Vagina (tissue), 2 donors: Measurements from ENCODE around the gene POU2F1. TPM values are rescaled to one million over a fixed set of nuclear protein-coding genes. Genes with fewer than 3 reads are reported as not detected.

Source experiments
- DNase-seq, 2 donors: peaks; one replicate each; pipeline ENCODE4 v3.0.0-alpha.2; 2017; ENCODE audit errors: extremely low spot score in 2 of 2
- H3K27ac ChIP-seq: fragments of 200-600 bp; sonication (generic); one replicate; pipeline ENCODE4 v1.5.1; 2019
- H3K27me3 ChIP-seq: fragments of 200-600 bp; sonication (generic); one replicate; pipeline ENCODE4 v1.5.1; 2019
- H3K36me3 ChIP-seq, 2 donors: fragments of 200-600 bp; sonication (generic); one replicate each; pipeline ENCODE4 v1.5.1; 2017 to 2019
- H3K4me1 ChIP-seq: fragments of 200-600 bp; sonication (generic); one replicate; pipeline ENCODE4 v1.5.1; 2019
- H3K4me3 ChIP-seq, 2 donors: fragments of 200-600 bp; sonication (generic); 1 replicate in 1 of 2; 2 replicates in 1 of 2; pipeline ENCODE4 v1.5.1; 2016 to 2019
- H3K9me3 ChIP-seq: fragments of 200-600 bp; sonication (generic); one replicate; pipeline ENCODE4 v1.5.1; 2019
- POLR2A ChIP-seq, 2 donors: fragments of 450-650 bp; IDR thresholded peaks; one replicate each; pipeline ENCODE4 v1.6.1; 2017; ENCODE audit warnings: antibody characterized with exemption in 2 of 2, mild to moderate bottlenecking in 2 of 2, moderate library complexity in 2 of 2
- POLR2AphosphoS5 ChIP-seq, 2 donors: sonication (generic); formaldehyde crosslinking; IDR thresholded peaks; one replicate each; pipeline ENCODE4 v1.9.0; 2017; ENCODE audit warnings: antibody characterized with exemption in 2 of 2, mild to moderate bottlenecking in 2 of 2, low read depth in 1 of 2; ENCODE audit not compliant: insufficient read depth in 1 of 2
- intact Hi-C: fragments of 100-400 bp; cut with DNase I; formaldehyde crosslinking; loops from one replicate; pipeline ENCODE4 v1.15.1; 2023
- total RNA-seq: library from RNA; depleted of rRNA; stranded (reverse); fragments of >200 nt; gene quantifications from one replicate; pipeline ENCODE4 v1.2.3, GENCODE V29; 2016
- TF ChIP-seq, protein P1 (sequence below), 3 experiments: fragments of 450-650 bp in 2 of 3; fragments of 200-600 bp in 1 of 3; sonication (generic) in 1 of 3; IDR thresholded peaks; one replicate each; pipeline ENCODE4 v1.5.1; 2017 to 2019; ENCODE audit warnings: antibody characterized with exemption in 3 of 3, mild to moderate bottlenecking in 2 of 3, moderate library complexity in 2 of 3

The POU2F1 gene
- total RNA-seq, 1 donor from 2014 or later: 10.8 TPM

DNA sequence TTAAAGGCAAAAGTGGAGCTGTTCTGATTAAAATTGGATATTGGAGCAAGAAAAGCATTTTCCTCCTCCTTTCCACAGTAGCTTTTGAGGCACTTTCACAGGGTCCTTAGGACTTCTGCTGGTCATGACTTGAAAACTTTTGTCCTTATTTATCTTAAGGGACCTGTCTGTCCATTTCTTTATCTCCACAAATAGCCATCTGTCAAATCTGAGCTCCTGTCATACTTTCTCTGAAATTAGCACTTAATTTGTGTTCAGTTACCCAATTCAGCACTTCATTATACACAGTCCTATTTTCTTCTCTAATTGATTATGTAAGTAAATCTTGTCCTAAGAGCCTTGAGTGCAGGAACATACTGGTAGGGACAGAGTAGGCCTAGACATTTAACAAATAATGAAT, 9.8 kb downstream of the POU2F1 start:
- intact Hi-C loops: loop anchor here (10.0 kb wide), 1 partner anchor 356 kb away; the partner anchor contains the start of gene TADA1
- no peak for DNase-seq
- Histone ChIP-seq H3K4me3 (no peak overlapping the region), H3K36me3 (no peaks in the 10 kb centered on the region), H3K27ac (no peak overlapping the region), H3K9me3 (no peaks in the 10 kb centered on the region), H3K27me3 (no peaks in the 10 kb centered on the region), H3K4me1 (peaks cover 61% of the 10 kb centered on the region)
- TF ChIP-seq, protein P1, sequence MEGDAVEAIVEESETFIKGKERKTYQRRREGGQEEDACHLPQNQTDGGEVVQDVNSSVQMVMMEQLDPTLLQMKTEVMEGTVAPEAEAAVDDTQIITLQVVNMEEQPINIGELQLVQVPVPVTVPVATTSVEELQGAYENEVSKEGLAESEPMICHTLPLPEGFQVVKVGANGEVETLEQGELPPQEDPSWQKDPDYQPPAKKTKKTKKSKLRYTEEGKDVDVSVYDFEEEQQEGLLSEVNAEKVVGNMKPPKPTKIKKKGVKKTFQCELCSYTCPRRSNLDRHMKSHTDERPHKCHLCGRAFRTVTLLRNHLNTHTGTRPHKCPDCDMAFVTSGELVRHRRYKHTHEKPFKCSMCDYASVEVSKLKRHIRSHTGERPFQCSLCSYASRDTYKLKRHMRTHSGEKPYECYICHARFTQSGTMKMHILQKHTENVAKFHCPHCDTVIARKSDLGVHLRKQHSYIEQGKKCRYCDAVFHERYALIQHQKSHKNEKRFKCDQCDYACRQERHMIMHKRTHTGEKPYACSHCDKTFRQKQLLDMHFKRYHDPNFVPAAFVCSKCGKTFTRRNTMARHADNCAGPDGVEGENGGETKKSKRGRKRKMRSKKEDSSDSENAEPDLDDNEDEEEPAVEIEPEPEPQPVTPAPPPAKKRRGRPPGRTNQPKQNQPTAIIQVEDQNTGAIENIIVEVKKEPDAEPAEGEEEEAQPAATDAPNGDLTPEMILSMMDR (IDR thresholded peaks at IDR 0.05): no peak
- TF ChIP-seq POLR2A (IDR thresholded peaks at IDR 0.05) (no peak), POLR2AphosphoS5 (IDR thresholded peaks at IDR 0.05; ENCODE audit: insufficient read depth in 1 of 2, low read depth in 1 of 2) (no peak)

DNA sequence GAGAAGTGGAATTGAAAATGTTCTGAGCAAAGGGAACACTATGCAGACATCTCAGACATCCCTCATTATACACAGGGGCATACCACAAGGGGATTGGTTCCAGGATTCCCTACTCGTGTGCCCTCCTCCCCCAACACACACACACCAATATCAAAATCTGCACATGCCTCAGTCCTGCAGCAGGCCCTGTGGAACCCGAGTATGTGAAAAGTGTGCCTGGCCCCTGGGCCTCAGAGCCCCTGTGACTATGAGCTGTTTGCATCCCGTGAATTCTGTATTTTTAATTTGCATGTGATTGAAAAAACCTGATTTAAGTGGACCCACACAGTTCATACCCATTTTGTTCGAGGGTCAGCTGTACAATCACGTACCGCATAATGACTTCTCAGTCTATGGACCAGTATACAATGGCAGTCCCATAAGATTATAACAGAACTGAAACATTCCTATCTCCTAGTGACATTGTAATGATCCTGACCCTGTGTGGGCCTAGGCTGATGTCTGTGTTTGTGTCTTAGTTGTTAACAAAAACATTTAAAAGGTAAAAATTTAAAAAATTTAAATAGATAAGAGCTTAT, 11.3 kb downstream of the POU2F1 start:
- no peaks in the 10 kb centered on the region for H3K36me3 ChIP-seq
- H3K4me3 ChIP-seq: no peak overlapping the region
- DNase-seq: no peak
- peaks cover 52% of the 10 kb centered on the region for H3K4me1 ChIP-seq
- no peaks in the 10 kb centered on the region for H3K9me3 ChIP-seq
- no peaks in the 10 kb centered on the region for H3K27me3 ChIP-seq
- intact Hi-C loops: loop anchor here (10.0 kb wide), 1 partner anchor 357 kb away; the partner anchor contains the start of gene TADA1
- no peak overlapping the region for H3K27ac ChIP-seq
- TF ChIP-seq POLR2A (IDR thresholded peaks at IDR 0.05): no peak
- TF ChIP-seq POLR2AphosphoS5 (IDR thresholded peaks at IDR 0.05; ENCODE audit: insufficient read depth in 1 of 2, low read depth in 1 of 2): no peak
- TF ChIP-seq, protein P1 (IDR thresholded peaks at IDR 0.05): no peak

DNA sequence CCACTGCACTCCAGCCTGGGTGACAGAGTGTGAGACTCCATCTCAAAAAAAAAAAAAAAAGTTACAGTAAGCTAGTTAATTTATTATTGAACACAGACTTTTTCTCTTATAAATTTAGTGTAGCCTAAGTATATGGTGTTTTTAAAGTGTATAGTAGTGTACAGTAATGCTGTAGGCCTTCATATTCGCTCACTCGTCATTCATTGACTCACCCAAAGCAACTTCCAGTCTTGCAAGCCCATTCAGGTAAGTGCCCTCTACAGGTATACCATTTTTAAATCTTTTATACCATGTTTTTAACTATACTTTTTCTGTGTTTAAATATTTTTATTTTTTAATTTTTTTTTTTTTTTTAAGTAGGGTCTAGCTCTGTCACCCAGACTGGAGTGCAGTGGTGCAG, 12.1 kb downstream of the POU2F1 start:
- peaks cover 44% of the 10 kb centered on the region for H3K4me1 ChIP-seq
- H3K4me3 ChIP-seq: no peak overlapping the region

DNA sequence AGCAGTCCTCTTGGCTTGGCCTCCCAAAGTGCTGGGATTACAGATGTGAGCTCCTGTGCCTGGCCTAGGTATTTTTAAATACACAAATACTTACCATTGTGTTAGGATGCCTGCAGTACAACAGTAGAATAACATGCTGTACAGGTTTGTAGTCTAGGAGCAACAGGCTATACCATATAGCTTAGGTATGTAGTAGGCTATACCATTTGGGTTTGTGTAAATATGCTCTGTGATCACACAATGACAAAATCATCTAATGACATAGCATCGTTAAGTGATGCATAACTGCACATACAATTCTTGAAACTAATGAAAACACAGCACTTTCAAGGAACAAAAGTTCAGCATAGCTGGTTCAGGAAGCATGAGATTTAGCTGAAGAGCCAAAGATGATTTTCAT, 12.7 kb downstream of the POU2F1 start:
- Histone ChIP-seq H3K27me3 (no peaks in the 10 kb centered on the region), H3K4me3 (no peak overlapping the region), H3K4me1 (peaks cover 44% of the 10 kb centered on the region), H3K36me3 (no peaks in the 10 kb centered on the region), H3K9me3 (no peaks in the 10 kb centered on the region), H3K27ac (no peak overlapping the region)
- intact Hi-C loops: loop anchor here (10.0 kb wide), 1 partner anchor 359 kb away; the partner anchor contains the start of gene TADA1
- DNase-seq: no peak
- TF ChIP-seq, protein P1 (IDR thresholded peaks at IDR 0.05): no peak
- TF ChIP-seq POLR2AphosphoS5 (IDR thresholded peaks at IDR 0.05; ENCODE audit: insufficient read depth in 1 of 2, low read depth in 1 of 2) (no peak), POLR2A (IDR thresholded peaks at IDR 0.05) (no peak)

More for the DNA sequence above, 12.1 kb downstream of the POU2F1 start:
- Histone ChIP-seq H3K36me3 (no peaks in the 10 kb centered on the region), H3K27ac (no peak overlapping the region), H3K27me3 (no peaks in the 10 kb centered on the region), H3K9me3 (no peaks in the 10 kb centered on the region)
- TF ChIP-seq POLR2AphosphoS5 (IDR thresholded peaks at IDR 0.05; ENCODE audit: insufficient read depth in 1 of 2, low read depth in 1 of 2) (no peak), POLR2A (IDR thresholded peaks at IDR 0.05) (no peak)
- TF ChIP-seq, protein P1 (IDR thresholded peaks at IDR 0.05): no peak
- intact Hi-C loops: loop anchor here (10.0 kb wide), 1 partner anchor 358 kb away; the partner anchor contains the start of gene TADA1
- no peak for DNase-seq

DNA sequence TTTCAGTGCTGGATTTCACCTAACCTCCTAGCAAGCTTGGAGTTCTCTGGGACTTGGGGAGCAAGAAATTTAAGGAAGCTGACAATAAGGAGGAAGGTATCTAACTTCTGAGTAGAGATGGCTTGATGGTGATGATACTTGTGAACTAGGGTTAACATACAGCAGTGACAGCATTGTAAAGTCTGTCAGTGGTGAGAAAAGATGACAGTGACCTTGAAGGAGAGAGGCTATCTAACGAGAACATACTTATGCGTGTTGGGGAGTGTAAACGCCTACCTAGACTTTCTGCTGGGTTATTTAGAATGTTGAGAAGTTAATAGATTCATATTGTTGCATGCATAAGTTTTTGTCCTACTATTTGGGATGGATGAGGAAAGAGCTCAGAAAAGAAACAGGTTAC, 16.3 kb downstream of the POU2F1 start:
- Histone ChIP-seq H3K4me1 (peaks cover 26% of the 10 kb centered on the region), H3K4me3 (no peak overlapping the region), H3K27me3 (no peaks in the 10 kb centered on the region), H3K9me3 (no peaks in the 10 kb centered on the region), H3K27ac (no peak overlapping the region), H3K36me3 (no peaks in the 10 kb centered on the region)
- intact Hi-C loops: loop anchor here (10.0 kb wide), 1 partner anchor 362 kb away; the partner anchor contains the start of gene TADA1
- TF ChIP-seq, protein P1 (IDR thresholded peaks at IDR 0.05): no peak
- TF ChIP-seq POLR2AphosphoS5 (IDR thresholded peaks at IDR 0.05; ENCODE audit: insufficient read depth in 1 of 2, low read depth in 1 of 2) (no peak), POLR2A (IDR thresholded peaks at IDR 0.05) (no peak)
- DNase-seq: no peak
